HUES6 (cell line): Measurements from ENCODE around the gene CBX7.

Experiments used
- H3K27ac ChIP-seq: 2 replicates; pipeline ENCODE4 v1.7.0; 2013; ENCODE audit warnings: low read depth, mild to moderate bottlenecking, low read length, inconsistent platforms
- H3K27me3 ChIP-seq: 2 replicates; pipeline ENCODE4 v1.6.1; 2013; ENCODE audit warnings: low read length; ENCODE audit not compliant: control insufficient read depth, insufficient read depth
- H3K36me3 ChIP-seq: 2 replicates; pipeline ENCODE4 v1.6.1; 2013; ENCODE audit warnings: low read length; ENCODE audit not compliant: control insufficient read depth, insufficient read depth
- H3K4me1 ChIP-seq: 2 replicates; pipeline ENCODE4 v1.6.1; 2013; ENCODE audit warnings: low read length; ENCODE audit not compliant: control insufficient read depth, insufficient read depth
- H3K4me3 ChIP-seq: 2 replicates; pipeline ENCODE4 v1.5.1; 2013; ENCODE audit warnings: low read depth, low read length
- H3K9ac ChIP-seq: one replicate; pipeline ENCODE4 v1.6.1; 2013; ENCODE audit warnings: mild to moderate bottlenecking, low read length
- H3K9me3 ChIP-seq: 2 replicates; pipeline ENCODE4 v1.6.1; 2013; ENCODE audit warnings: low read depth, low read length; ENCODE audit not compliant: control insufficient read depth, insufficient read depth

The CBX7 gene

GRCh38 chr22:39142088-39142680, 10.3 kb downstream of the CBX7 start:
- Histone ChIP-seq H3K4me3 (no peak overlapping the region), H3K9ac (peak overlapping the region; percentile 16), H3K27me3 (no peaks in the 10 kb centered on the region), H3K9me3 (no peaks in the 10 kb centered on the region), H3K36me3 (no peaks in the 10 kb centered on the region), H3K27ac (no peak overlapping the region), H3K4me1 (peaks cover 17% of the 10 kb centered on the region)

- H3K4me3 ChIP-seq = no peak overlapping the region
- H3K27me3 ChIP-seq = no peaks in the 10 kb centered on the region
- no peak overlapping the region for H3K27ac ChIP-seq
- H3K36me3 ChIP-seq = no peaks in the 10 kb centered on the region
- H3K4me1 ChIP-seq = peaks cover 20% of the 10 kb centered on the region
- no peaks in the 10 kb centered on the region for H3K9me3 ChIP-seq
- H3K9ac ChIP-seq = no peak overlapping the region
Measured at GRCh38 chr22:39139933-39140332, 12.5 kb downstream of the CBX7 start.

GRCh38 chr22:39138357-39138997, 14.0 kb downstream of the CBX7 start:
- Histone ChIP-seq H3K27ac (no peak overlapping the region), H3K36me3 (no peaks in the 10 kb centered on the region), H3K4me3 (no peak overlapping the region), H3K9ac (no peak overlapping the region), H3K27me3 (no peaks in the 10 kb centered on the region), H3K4me1 (peaks cover 8% of the 10 kb centered on the region; the same call in 1 of the 2 replicates), H3K9me3 (no peaks in the 10 kb centered on the region)

GRCh38 chr22:39136317-39136716, 16.2 kb downstream of the CBX7 start:
- Histone ChIP-seq H3K36me3 (no peaks in the 10 kb centered on the region), H3K4me3 (no peak overlapping the region), H3K27me3 (no peaks in the 10 kb centered on the region), H3K4me1 (peaks cover 17% of the 10 kb centered on the region), H3K9me3 (no peaks in the 10 kb centered on the region), H3K9ac (no peak overlapping the region), H3K27ac (no peak overlapping the region)

- Histone ChIP-seq H3K9ac (no peak overlapping the region), H3K4me1 (peaks cover 26% of the 10 kb centered on the region), H3K9me3 (no peaks in the 10 kb centered on the region), H3K4me3 (no peak overlapping the region), H3K27me3 (no peaks in the 10 kb centered on the region), H3K36me3 (no peaks in the 10 kb centered on the region), H3K27ac (no peak overlapping the region)
Measured at GRCh38 chr22:39135092-39135896, 17.2 kb downstream of the CBX7 start.

GRCh38 chr22:39134366-39135091, 18.0 kb downstream of the CBX7 start:
- no peak overlapping the region for H3K27ac ChIP-seq
- no peak overlapping the region for H3K9ac ChIP-seq
- H3K4me1 ChIP-seq = peaks cover 30% of the 10 kb centered on the region
- no peaks in the 10 kb centered on the region for H3K36me3 ChIP-seq
- H3K9me3 ChIP-seq = no peaks in the 10 kb centered on the region
- no peak overlapping the region for H3K4me3 ChIP-seq
- no peaks in the 10 kb centered on the region for H3K27me3 ChIP-seq

GRCh38 chr22:39133871-39134270, 18.6 kb downstream of the CBX7 start:
- no peaks in the 10 kb centered on the region for H3K9me3 ChIP-seq
- peaks cover 30% of the 10 kb centered on the region for H3K4me1 ChIP-seq
- no peaks in the 10 kb centered on the region for H3K36me3 ChIP-seq
- no peak overlapping the region for H3K27ac ChIP-seq
- no peak overlapping the region for H3K4me3 ChIP-seq
- H3K27me3 ChIP-seq = no peaks in the 10 kb centered on the region
- H3K9ac ChIP-seq = no peak overlapping the region

GRCh38 chr22:39132871-39133524, 19.5 kb downstream of the CBX7 start:
- H3K9me3 ChIP-seq = no peaks in the 10 kb centered on the region
- H3K27me3 ChIP-seq = no peaks in the 10 kb centered on the region
- no peak overlapping the region for H3K27ac ChIP-seq
- no peaks in the 10 kb centered on the region for H3K36me3 ChIP-seq
- peaks cover 30% of the 10 kb centered on the region for H3K4me1 ChIP-seq
- no peak overlapping the region for H3K9ac ChIP-seq
- H3K4me3 ChIP-seq = no peak overlapping the region

- no peaks in the 10 kb centered on the region for H3K36me3 ChIP-seq
- H3K4me1 ChIP-seq = peaks cover 30% of the 10 kb centered on the region
- H3K4me3 ChIP-seq = no peak overlapping the region
- H3K27me3 ChIP-seq = no peaks in the 10 kb centered on the region
- no peaks in the 10 kb centered on the region for H3K9me3 ChIP-seq
- H3K27ac ChIP-seq = no peak overlapping the region
- H3K9ac ChIP-seq = no peak overlapping the region
Measured at GRCh38 chr22:39132281-39132680, 20.2 kb downstream of the CBX7 start.

- Histone ChIP-seq H3K9ac (no peak overlapping the region), H3K9me3 (no peaks in the 10 kb centered on the region), H3K27me3 (no peaks in the 10 kb centered on the region), H3K4me3 (no peak overlapping the region), H3K4me1 (peaks cover 28% of the 10 kb centered on the region), H3K27ac (no peak overlapping the region), H3K36me3 (no peaks in the 10 kb centered on the region)
Measured at GRCh38 chr22:39130892-39131855, 21.3 kb downstream of the CBX7 start.
